SK-N-SH (cell line): Measurements from ENCODE around the gene COL5A2. TPM values are rescaled to one million over a fixed set of nuclear protein-coding genes. Genes with fewer than 3 reads are reported as not detected.
A peak's percentile ranks its signal among the peaks of the same experiment; 100 is the strongest.

Source experiments
- CTCF ChIA-PET: fragments of 300-600, 350-600 bp; formaldehyde crosslinking; extraction: SDS; loops from one replicate; lab custom pipeline; 2021; lab: Yijun Ruan, JAX
- POLR2A ChIA-PET: fragments of 350-600 bp; sonication (Branson Sonifier 250); formaldehyde crosslinking; extraction: SDS; loops from one replicate; lab custom pipeline; 2020; ENCODE audit warnings: antibody characterized with exemption, inconsistent platforms; lab: Yijun Ruan, JAX
- DNase-seq: peaks from one replicate; pipeline ENCODE4 v3.0.0; 2012
- H2AFZ ChIP-seq: fragments of 200-600 bp; sonication (generic); 2 replicates; pipeline ENCODE4 v1.8.1; 2016; ENCODE audit warnings: antibody characterized with exemption, mild to moderate bottlenecking, low read depth
- H3F3A ChIP-seq: fragments of 200-600 bp; sonication (generic); replicated peaks from 2 replicates; pipeline ENCODE3; 2016; ENCODE audit warnings: antibody characterized with exemption, mild to moderate bottlenecking; ENCODE audit not compliant: insufficient read depth
- H3K27ac ChIP-seq, 2 experiments: fragments of 200-500 bp in 1 of 2; fragments of 200-600 bp in 1 of 2; sonication (Bioruptor generic) in 1 of 2; sonication (generic), shearing (Covaris generic) in 1 of 2; 2 replicates each; pipeline versions ENCODE4 v1.5.1 to v1.6.1; 2014 to 2016; ENCODE audit warnings: low read depth in 2 of 2, inconsistent platforms in 1 of 2, low read length in 1 of 2, mild to moderate bottlenecking in 1 of 2, mixed read lengths in 1 of 2
- H3K27me3 ChIP-seq: fragments of 200-600 bp; sonication (generic), shearing (Covaris generic); 2 replicates; pipeline ENCODE4 v1.6.1; 2016; ENCODE audit warnings: mixed run types; ENCODE audit not compliant: insufficient read depth
- H3K36me3 ChIP-seq, 2 experiments: fragments of 200-500 bp in 1 of 2; fragments of 200-600 bp in 1 of 2; sonication (Bioruptor generic) in 1 of 2; sonication (generic) in 1 of 2; replicated peaks in 1 of 2; 2 replicates each; pipeline versions ENCODE3 to v1.5.1; 2014 to 2016; ENCODE audit warnings: low read length in 1 of 2, mild to moderate bottlenecking in 1 of 2; ENCODE audit not compliant: insufficient read depth in 2 of 2, control insufficient read depth in 1 of 2
- H3K4me1 ChIP-seq, 2 experiments: fragments of 200-500 bp in 1 of 2; fragments of 200-600 bp in 1 of 2; sonication (Bioruptor generic) in 1 of 2; sonication (generic), shearing (Covaris generic) in 1 of 2; 2 replicates each; pipeline versions ENCODE4 v1.5.1 to v1.6.1; 2014 to 2016; ENCODE audit warnings: low read depth in 1 of 2, low read length in 1 of 2, mixed run types in 1 of 2; ENCODE audit not compliant: insufficient read depth in 2 of 2, control insufficient read depth in 1 of 2
- H3K4me2 ChIP-seq: fragments of 200-600 bp; sonication (generic), shearing (Covaris generic); 2 replicates; pipeline ENCODE4 v1.6.1; 2017; ENCODE audit warnings: mixed run types
- H3K4me3 ChIP-seq, 2 experiments: fragments of 200-500 bp in 1 of 2; fragments of 200-600 bp in 1 of 2; sonication (Bioruptor generic) in 1 of 2; sonication (generic), shearing (Covaris generic) in 1 of 2; 2 replicates each; pipeline versions ENCODE4 v1.5.1 to v1.8.1; 2014 to 2016; ENCODE audit warnings: low read depth in 2 of 2, inconsistent platforms in 1 of 2, low read length in 1 of 2, mild to moderate bottlenecking in 1 of 2, mixed read lengths in 1 of 2, moderate library complexity in 1 of 2
- H3K79me2 ChIP-seq: fragments of 200-600 bp; sonication (generic); 2 replicates; pipeline ENCODE4 v1.8.1; 2017; ENCODE audit warnings: mild to moderate bottlenecking; ENCODE audit not compliant: insufficient read depth
- H3K9ac ChIP-seq: fragments of 200-600 bp; sonication (generic); 2 replicates; pipeline ENCODE4 v1.6.1; 2017; ENCODE audit warnings: mixed run types
- H3K9me2 ChIP-seq: fragments of 200-600 bp; sonication (generic); 2 replicates; pipeline ENCODE4 v1.6.1; 2017; ENCODE audit warnings: mixed run types
- H3K9me3 ChIP-seq: fragments of 200-600 bp; sonication (generic); 2 replicates; pipeline ENCODE4 v1.6.1; 2017; ENCODE audit warnings: mixed run types, mild to moderate bottlenecking, moderate library complexity
- H4K20me1 ChIP-seq: fragments of 200-600 bp; sonication (generic); 2 replicates; pipeline ENCODE4 v1.6.1; 2017; ENCODE audit warnings: mild to moderate bottlenecking, mixed run types; ENCODE audit not compliant: insufficient read depth
- CHD2 ChIP-seq: fragments of 150-350 bp; IDR thresholded peaks from 2 replicates; pipeline ENCODE4 v1.6.1; 2018; ENCODE audit warnings: low read length; ENCODE audit not compliant: partially characterized antibody
- EP300 ChIP-seq, 2 experiments: IDR thresholded peaks; 2 replicates each; pipeline versions ENCODE4 v1.4.0 to v1.6.1; 2012; ENCODE audit warnings: borderline replicate concordance in 1 of 2, low read depth in 1 of 2, low read length in 1 of 2
- FOXM1 ChIP-seq: IDR thresholded peaks from 2 replicates; pipeline ENCODE4 v1.4.0; 2012; ENCODE audit warnings: low read depth, mild to moderate bottlenecking
- GABPA ChIP-seq: IDR thresholded peaks from 2 replicates; pipeline ENCODE4 v1.4.0; 2012; ENCODE audit warnings: low read depth, mild to moderate bottlenecking
- MXI1 ChIP-seq: IDR thresholded peaks from 2 replicates; pipeline ENCODE4 v1.6.1; 2012; ENCODE audit warnings: mild to moderate bottlenecking, low read depth, low read length, improper control_type of control experiment
- NFIC ChIP-seq: IDR thresholded peaks from 2 replicates; pipeline ENCODE4 v1.4.0; 2012; ENCODE audit warnings: borderline replicate concordance
- NRF1 ChIP-seq: IDR thresholded peaks from 2 replicates; pipeline ENCODE4 v1.6.1; 2012; ENCODE audit warnings: low read depth, mild to moderate bottlenecking, low read length
- POLR2AphosphoS5 ChIP-seq: IDR thresholded peaks from 2 replicates; pipeline ENCODE4 v1.6.1; 2012; ENCODE audit warnings: low read depth, low read length
- RCOR1 ChIP-seq: fragments of 150-350 bp; IDR thresholded peaks from 2 replicates; pipeline ENCODE4 v1.6.1; 2017; ENCODE audit warnings: antibody characterized with exemption, low read length
- RFX5 ChIP-seq: IDR thresholded peaks from 2 replicates; pipeline ENCODE4 v1.6.1; 2012; ENCODE audit warnings: mild to moderate bottlenecking, improper control_type of control experiment, low read length
- SIN3A ChIP-seq: IDR thresholded peaks from 2 replicates; pipeline ENCODE4 v1.6.1; 2012; ENCODE audit warnings: low read depth, mild to moderate bottlenecking, low read length, moderate library complexity, borderline replicate concordance
- YY1 ChIP-seq: IDR thresholded peaks from 2 replicates; pipeline ENCODE4 v1.4.0; 2012; ENCODE audit warnings: low read depth, mild to moderate bottlenecking
- WGBS: methylation state at CpG from one replicate; pipeline ENCODE4 v1.1.6; 2017; ENCODE audit warnings: low lambda C conversion rate; 5-methylcytosine and 5-hydroxymethylcytosine counted together
- polyA plus RNA-seq, 3 experiments: library from polyadenylated mRNA; depleted of rRNA; stranded (reverse); fragments of >200 nt; gene quantifications; 2 replicates each; pipeline ENCODE4 v1.2.3, GENCODE V29; 2012
- TF ChIP-seq, protein P1 (sequence below): IDR thresholded peaks from 2 replicates; pipeline ENCODE4 v1.4.0; 2012; ENCODE audit warnings: low read depth, borderline replicate concordance
- TF ChIP-seq, protein P2 (sequence below): fragments of 200-600 bp; sonication (generic); IDR thresholded peaks from 2 replicates; pipeline ENCODE4 v1.6.1; 2017; ENCODE audit warnings: antibody characterized with exemption, mild to moderate bottlenecking, moderate library complexity

Gene COL5A2
- polyA plus RNA-seq, 1 of the 3 experiments (the other 2 are of a cell fraction): 20.4 TPM

DNA sequence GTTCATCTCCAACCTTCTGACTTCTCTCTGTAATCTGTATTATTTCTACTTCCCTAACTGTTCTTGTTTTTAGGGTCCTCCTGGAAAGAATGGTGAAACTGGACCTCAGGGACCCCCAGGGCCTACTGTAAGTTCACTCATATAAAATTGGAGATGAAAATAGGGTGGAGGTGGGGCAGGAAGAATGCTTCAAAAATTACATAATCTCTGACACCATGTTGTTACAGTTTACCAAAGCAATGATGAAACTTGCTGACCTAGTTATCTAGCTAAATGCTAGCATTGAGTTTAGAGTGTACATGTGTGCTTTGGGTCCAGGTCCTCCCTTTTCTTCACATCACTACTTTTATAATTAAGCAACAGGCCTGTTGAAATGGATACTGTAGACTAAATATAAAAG is 182.3 kb downstream of the COL5A2 start:
- no peak for DNase-seq

DNA sequence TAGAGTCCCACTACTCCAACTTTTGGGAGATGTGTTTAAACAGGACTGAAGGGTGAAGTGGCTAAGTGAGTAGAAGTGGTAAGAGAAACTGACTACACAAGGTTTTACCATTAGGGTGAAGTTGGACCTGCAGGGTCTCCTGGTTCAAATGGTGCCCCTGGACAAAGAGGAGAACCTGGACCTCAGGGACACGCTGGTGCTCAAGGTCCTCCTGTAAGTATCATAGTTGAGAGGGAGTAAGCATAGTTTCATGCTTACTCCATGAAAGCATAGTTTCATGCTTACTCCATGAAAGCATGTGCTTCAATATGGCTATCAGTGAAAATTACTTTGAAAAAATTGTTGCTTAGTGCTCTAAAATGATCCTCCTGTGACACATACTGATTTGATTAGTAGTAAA is 186.3 kb downstream of the COL5A2 start:
- Histone ChIP-seq H4K20me1 (no peaks in the 10 kb centered on the region), H3F3A (peaks cover 94% of the 10 kb centered on the region), H3K4me3 (no peak overlapping the region), H3K36me3 (peaks cover 95 to 97% of the 10 kb centered on the region in 2 experiments), H3K27ac (peak overlapping the region in 1 of 2 experiments; percentile 88; a peak in 3 of 4 replicates), H3K27me3 (no peaks in the 10 kb centered on the region), H3K9me3 (no peaks in the 10 kb centered on the region), H3K9ac (no peak overlapping the region), H3K4me1 (no peaks in the 10 kb centered on the region), H2AFZ (no peak overlapping the region), H3K4me2 (no peak overlapping the region), H3K9me2 (peaks cover 3% of the 10 kb centered on the region; the same call in 1 of the 2 replicates), H3K79me2 (peaks cover 61% of the 10 kb centered on the region)
- whole genome bisulfite sequencing: 91% methylated on average over 1 of the region's 1 CpG
- ChIA-PET CTCF (interaction anchor here (0.6 kb wide), 1 partner anchor 1367 kb away, joined by 3 read pairs; no protein-coding TSS in a partner anchor), POLR2A (no interaction called here)
- no peak for DNase-seq
- TF ChIP-seq POLR2AphosphoS5 (peak; percentile 26; the same call in 1 of the 2 replicates), CHD2 (no peak), RFX5 (no peak)
- TF ChIP-seq, protein P1, sequence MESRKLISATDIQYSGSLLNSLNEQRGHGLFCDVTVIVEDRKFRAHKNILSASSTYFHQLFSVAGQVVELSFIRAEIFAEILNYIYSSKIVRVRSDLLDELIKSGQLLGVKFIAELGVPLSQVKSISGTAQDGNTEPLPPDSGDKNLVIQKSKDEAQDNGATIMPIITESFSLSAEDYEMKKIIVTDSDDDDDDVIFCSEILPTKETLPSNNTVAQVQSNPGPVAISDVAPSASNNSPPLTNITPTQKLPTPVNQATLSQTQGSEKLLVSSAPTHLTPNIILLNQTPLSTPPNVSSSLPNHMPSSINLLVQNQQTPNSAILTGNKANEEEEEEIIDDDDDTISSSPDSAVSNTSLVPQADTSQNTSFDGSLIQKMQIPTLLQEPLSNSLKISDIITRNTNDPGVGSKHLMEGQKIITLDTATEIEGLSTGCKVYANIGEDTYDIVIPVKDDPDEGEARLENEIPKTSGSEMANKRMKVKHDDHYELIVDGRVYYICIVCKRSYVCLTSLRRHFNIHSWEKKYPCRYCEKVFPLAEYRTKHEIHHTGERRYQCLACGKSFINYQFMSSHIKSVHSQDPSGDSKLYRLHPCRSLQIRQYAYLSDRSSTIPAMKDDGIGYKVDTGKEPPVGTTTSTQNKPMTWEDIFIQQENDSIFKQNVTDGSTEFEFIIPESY: no peak

More for the DNA sequence above, 182.3 kb downstream of the COL5A2 start:
- H3K9me3 ChIP-seq: no peaks in the 10 kb centered on the region
- H4K20me1 ChIP-seq: no peaks in the 10 kb centered on the region
- no peak overlapping the region for H3K4me3 ChIP-seq
- peaks cover 93 to 95% of the 10 kb centered on the region in 2 experiments for H3K36me3 ChIP-seq
- H3K9ac ChIP-seq: no peak overlapping the region
- no peaks in the 10 kb centered on the region for H3K9me2 ChIP-seq
- no peaks in the 10 kb centered on the region for H3K27me3 ChIP-seq
- H3K27ac ChIP-seq: peak overlapping the region in 1 of 2 experiments; percentile 88; a peak in 2 of 4 replicates
- peaks cover 0 to 26% of the 10 kb centered on the region in 2 experiments; a peak in 1 of 4 replicates for H3K4me1 ChIP-seq
- H2AFZ ChIP-seq: no peak overlapping the region
- CTCF ChIA-PET: no interaction called here
- POLR2A ChIA-PET: no interaction called here
- peaks cover 39% of the 10 kb centered on the region for H3K79me2 ChIP-seq
- H3K4me2 ChIP-seq: no peak overlapping the region
- peak; percentile 29; the same call in 1 of the 2 replicates for TF ChIP-seq POLR2AphosphoS5
- TF ChIP-seq, protein P1: no peak
- H3F3A ChIP-seq: peaks cover 98% of the 10 kb centered on the region

DNA sequence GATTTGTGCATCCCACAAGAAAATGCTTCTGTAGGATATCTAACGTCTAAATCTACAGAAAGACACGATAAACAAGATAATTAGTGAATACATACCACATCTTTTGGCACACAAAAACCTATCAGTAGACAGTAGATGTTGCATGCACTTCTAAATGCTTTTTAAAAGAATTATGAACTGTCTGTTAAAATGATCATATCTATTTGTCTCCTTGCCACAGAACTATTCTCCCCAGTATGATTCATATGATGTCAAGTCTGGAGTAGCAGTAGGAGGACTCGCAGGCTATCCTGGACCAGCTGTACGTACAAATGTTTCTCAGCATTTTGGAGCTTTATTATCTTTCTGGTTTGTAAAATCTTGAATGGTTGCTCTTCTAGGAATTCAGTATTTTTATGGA is 192.7 kb downstream of the COL5A2 start:
- CTCF ChIA-PET: interaction anchor here (1.7 kb wide), 1 partner anchor 8 kb away, joined by 8 read pairs; no protein-coding TSS in a partner anchor
- Histone ChIP-seq H3K36me3 (peaks cover 70 to 91% of the 10 kb centered on the region in 2 experiments), H3K27ac (peak overlapping the region; percentile 99 to 100), H3F3A (peaks cover 89% of the 10 kb centered on the region), H3K9me3 (no peaks in the 10 kb centered on the region), H4K20me1 (no peaks in the 10 kb centered on the region), H3K4me1 (peaks cover 10 to 41% of the 10 kb centered on the region in 2 experiments), H2AFZ (no peak overlapping the region), H3K4me2 (no peak overlapping the region), H3K79me2 (peaks cover 85% of the 10 kb centered on the region), H3K9me2 (peaks cover 3% of the 10 kb centered on the region; the same call in 1 of the 2 replicates), H3K27me3 (no peaks in the 10 kb centered on the region), H3K9ac (peak overlapping the region; percentile 48; the same call in 1 of the 2 replicates), H3K4me3 (no peak overlapping the region; a peak in 1 of 4 replicates)
- POLR2A ChIA-PET: no interaction called here
- WGBS: 11% methylated on average over 4 of the region's 4 CpGs
- DNase-seq: peak; percentile 22
- TF ChIP-seq RCOR1: peak; percentile 44; the same call in 1 of the 2 replicates
- peak; percentile 82 for TF ChIP-seq NFIC
- TF ChIP-seq RFX5: no peak
- TF ChIP-seq SIN3A: peak; percentile 77; the same call in 1 of the 2 replicates
- TF ChIP-seq, protein P2, sequence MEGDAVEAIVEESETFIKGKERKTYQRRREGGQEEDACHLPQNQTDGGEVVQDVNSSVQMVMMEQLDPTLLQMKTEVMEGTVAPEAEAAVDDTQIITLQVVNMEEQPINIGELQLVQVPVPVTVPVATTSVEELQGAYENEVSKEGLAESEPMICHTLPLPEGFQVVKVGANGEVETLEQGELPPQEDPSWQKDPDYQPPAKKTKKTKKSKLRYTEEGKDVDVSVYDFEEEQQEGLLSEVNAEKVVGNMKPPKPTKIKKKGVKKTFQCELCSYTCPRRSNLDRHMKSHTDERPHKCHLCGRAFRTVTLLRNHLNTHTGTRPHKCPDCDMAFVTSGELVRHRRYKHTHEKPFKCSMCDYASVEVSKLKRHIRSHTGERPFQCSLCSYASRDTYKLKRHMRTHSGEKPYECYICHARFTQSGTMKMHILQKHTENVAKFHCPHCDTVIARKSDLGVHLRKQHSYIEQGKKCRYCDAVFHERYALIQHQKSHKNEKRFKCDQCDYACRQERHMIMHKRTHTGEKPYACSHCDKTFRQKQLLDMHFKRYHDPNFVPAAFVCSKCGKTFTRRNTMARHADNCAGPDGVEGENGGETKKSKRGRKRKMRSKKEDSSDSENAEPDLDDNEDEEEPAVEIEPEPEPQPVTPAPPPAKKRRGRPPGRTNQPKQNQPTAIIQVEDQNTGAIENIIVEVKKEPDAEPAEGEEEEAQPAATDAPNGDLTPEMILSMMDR: no peak
- TF ChIP-seq FOXM1: peak; percentile 86; the same call in 1 of the 2 replicates
- TF ChIP-seq YY1: no peak
- peak; percentile 79 for TF ChIP-seq POLR2AphosphoS5
- no peak for TF ChIP-seq GABPA
- TF ChIP-seq NRF1: no peak
- no peak for TF ChIP-seq MXI1
- peak; percentile 79 to 95 for TF ChIP-seq EP300 (IDR thresholded peaks at IDR 0.05; ENCODE audit: borderline replicate concordance in 1 of 2, low read depth in 1 of 2, low read length in 1 of 2)
